GM18861 (cell line): ENCODE results near the gene CMBL.
"Not testable (repeated sequence)": the region's sequence is repeated elsewhere in the genome, so short reads cannot be mapped to it uniquely, and the experiment has no call there.

Experiments
- ATAC-seq: cut with Tn5 transposase; IDR thresholded peaks from one replicate; pipeline ENCODE4 v1.9.1; 2021; ENCODE audit not compliant: unreplicated experiment

Gene CMBL

DNA sequence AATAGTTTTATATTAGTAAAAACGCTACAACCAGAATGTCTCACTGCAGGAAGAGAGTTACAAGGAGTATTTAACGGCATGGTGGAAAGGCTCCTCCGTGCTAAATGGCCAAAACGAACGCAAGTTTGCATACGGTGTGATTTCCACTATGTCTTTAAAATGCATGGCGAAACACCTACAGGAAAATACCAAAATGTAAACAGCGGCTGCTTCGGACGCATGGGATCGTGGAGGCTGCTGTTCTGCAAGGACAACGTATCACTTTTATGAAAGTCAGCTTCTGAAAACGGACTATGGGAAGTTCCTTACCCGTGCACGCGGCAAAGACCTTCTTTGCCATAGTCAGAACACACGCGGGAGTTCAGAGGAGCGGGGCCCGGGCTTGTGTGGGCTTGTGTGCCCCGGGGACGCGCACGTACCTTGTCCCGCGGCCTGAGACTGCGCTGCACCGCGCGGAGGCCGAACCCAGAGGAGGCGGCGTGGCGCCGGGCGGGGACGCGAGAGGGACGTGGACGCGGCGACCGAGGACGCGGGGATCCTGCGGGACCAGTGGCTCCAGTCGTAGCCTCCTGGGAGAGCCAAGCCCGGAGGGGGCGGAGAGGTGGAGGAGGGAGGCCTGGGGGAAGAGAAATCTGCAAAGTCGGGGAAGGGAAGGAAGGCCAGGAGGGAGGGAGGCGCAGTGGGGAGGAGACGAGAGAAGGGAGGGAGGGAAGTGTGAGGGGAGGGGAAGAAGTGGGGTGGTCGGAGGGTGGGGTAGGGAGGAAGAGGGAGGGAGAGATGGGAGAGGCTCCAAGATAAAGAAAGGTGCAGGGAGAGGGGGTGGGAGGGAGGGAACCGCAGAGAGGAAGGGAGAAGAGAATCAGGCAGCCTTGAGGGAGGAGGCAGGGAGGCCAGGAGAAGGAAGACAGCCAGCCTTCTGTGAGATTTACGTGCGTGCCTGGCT is at the start of gene CMBL:
Gene CMBL, minus strand, starts transcription at position 697 of the 943 bp plus-strand sequence. CDS start 17,140 bp downstream, outside the sequence.
- ATAC-seq: peak; percentile 63

DNA sequence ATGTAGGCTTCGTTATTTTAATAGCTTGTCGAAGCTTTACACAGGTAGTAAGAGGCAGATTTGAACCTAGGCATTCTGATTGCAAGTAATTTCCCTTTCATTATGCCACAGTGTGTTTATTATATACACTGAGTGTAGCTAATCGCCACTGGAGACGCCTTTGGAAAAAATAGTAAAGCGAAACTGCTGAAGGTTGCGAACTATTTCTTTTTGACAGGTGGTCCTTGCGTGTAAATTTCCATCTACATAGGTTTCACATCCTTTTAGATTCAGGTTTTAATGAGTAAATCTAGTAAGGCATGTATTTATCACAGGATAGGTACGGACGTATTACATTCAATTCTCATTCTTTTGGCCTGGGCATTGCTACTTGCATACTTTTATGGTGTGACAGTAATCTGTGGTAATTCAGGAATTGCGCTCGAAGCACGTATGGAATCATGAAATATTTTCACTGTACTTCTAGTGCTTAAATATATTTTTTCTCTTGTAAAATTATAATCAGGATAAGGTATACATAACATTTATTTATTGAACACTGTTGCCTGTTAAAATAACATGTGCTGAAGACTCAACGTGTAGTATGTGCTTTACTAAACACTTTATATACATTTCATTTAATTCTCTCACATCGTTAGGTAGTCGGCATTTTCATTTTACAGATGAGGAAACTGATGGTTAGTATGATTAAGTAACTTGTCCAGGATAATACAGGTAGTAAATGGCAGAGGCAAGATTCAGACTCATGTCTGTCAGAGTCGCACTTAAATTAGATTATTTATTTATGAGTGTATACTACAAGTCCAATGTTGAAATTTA is 47.6 kb upstream of the CMBL start:
- ATAC-seq: peak; percentile 21

DNA sequence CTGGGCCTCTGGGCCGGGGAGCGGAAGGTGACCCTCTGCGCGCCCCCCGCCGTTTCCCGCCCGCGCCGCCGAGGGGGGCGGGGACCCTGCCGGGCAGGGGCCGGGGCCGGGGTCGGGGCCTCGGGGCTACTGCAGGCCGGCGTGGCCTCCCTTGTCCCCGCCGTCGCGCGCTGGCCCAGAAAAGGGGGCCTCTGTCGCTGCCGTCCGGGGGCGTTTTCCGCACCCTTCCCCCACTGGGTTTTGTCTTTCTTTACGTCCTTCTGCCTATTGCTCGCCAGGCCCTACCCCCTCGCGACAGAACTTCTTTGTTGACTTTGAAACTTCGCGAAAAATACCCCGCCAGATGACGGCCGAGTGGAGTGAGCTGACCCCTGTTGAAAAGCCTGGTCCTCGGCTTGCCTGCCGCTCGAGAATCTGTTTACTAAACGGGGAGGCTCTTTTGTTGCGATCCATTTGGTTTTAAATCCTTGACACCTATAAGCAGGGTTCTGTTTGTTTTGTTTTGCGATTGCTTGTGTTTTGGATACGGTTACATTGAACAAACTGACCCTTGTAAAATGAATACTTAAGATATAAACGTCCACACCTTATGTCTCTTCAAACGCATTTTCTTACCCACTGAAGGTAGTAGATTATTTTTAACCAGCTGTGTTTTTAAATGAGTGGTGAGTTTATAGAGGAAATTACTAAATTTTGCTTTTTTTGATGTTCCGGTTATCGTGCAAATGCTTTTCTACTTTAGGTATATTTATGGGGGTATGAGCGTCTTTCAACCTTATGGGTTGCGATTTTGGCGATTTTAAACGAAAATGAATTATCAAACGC is 46.6 kb upstream of the CMBL start:
- peak; percentile 18 for ATAC-seq

DNA sequence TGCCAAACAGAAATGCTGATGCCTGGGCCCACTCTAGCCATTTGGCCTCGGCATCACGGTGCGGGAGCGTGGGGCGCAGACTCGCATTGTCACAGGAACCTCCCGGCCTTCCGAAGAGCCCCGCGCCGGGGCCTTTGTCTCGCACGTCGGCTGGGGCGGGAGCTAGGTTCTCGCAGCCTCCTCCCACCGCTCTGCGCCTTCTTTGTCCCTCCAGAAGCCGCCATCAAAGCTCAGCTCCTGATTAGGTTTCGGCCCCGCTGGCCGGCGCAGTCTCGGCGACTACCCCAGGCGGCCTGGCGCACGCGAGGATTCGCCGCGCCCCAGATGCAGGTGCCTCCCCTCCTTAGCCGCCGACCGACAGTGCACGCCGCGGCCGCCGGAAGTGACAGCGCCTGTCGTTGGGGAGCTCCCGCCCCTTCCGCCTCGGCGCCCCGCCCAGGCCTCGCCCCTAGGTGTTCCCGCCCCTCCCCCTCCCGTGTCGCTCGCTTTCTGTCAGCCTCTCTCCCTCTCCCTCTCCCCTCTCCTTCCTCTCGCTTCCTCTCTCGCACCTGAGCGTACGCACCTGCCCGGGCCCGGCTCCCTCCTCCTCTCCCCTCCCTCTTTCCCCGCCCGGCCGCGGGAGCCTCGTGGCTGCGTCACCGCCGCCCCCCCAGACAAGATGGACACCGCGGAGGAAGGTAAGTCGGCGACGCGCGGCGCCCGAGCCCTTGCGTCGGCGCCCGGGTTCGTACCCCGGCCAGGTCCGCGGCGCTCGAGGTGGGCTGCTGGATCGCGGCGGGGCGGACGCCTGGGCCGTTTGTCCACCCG is 45.7 kb upstream of the CMBL start, which contains the start of gene MARCHF6:
Gene MARCHF6, plus strand, starts transcription at position 455 of the 807 bp plus-strand sequence. Its CDS starts 204 bp downstream, at position 659.
- peak; percentile 80 for ATAC-seq

DNA sequence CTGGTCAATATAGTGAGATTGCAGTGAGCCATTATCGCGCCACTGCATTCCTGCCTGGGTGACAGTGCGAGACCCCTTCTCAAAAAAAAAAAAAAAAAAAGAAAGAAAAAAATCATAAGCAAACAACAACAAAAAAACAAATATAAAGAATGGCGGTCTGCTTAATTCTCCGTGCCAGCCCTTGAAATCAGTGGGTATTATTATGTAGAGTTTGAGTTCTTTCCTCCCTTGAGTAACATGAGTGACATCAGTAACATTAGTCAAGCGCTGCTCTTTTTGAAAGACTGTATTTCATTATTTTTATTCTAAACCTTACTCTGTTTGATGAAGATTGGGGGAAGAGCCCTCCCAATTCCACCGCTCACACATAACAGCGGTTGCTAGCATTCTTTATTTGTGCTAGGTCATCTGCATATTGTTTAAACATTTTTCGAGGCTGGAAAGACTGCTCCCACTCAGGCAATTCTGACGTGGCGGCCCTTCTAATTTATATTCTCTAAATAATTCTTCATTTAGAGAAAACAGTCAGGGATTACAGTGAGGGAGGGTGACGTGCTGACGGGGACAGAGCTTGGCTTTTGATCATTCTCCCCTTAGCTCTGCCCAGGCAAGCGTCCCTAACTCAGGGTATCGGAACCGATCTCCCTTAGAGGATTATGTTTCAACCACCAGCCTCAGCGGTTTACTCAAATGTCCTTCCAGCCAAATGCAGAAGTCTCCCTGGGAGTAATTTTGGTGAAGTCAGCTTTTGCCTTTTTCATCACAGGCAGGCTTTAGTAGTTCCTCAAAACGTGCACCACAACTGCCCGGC is 44.9 kb upstream of the CMBL start:
- no peak for ATAC-seq

DNA sequence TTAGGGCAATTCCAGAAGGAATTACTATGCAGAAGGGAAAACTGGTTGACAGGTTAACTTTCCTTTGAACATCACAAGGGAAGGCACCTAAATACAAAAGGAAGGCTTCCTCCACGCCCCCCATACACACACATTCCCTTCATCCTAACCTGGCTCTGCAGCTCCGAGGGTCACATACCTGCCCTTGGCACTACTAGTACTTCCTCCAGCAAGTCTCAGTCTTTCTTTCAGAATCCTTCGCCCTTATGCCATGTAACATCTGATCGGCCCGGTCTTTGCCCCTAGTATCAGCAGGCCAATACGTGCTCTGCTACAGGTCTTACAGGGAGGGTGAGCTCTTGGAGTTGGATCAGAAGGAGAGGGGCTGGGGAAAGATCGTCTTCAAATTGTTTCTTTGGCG is 44.2 kb upstream of the CMBL start:
- ATAC-seq: no peak

DNA sequence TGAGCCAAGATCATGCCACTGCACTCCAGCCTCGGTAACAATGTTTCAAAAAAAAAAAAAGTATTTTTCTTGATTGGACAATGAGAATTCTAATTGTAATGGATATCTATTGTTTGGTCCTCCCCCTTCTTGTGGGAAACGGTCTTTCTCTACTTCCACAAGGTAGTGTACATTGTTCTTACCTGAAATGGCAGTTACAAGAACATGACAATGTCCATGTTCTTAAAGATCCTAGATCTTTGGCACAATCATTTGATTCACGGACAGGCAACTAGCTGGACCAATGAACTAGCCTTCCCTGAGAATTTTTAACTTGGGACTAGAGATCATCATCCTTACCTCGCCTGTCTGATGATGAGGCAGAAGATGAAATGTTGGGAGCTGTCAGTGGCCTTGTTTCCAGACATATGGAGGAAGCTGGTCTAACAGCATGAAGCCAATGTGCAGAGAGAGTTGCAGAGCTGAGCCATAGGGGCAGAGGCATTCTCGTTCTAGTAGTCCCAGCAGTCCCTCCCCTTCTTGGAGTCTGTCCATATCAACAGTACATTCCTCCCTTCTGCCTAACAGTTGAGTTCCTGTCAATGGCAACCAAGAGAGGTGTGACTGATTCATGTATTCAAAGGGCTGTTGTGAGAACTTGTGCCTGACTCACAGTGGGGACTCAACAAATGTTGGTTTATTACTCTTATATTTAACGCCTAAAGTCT is 43.6 kb upstream of the CMBL start:
- no peak for ATAC-seq

DNA sequence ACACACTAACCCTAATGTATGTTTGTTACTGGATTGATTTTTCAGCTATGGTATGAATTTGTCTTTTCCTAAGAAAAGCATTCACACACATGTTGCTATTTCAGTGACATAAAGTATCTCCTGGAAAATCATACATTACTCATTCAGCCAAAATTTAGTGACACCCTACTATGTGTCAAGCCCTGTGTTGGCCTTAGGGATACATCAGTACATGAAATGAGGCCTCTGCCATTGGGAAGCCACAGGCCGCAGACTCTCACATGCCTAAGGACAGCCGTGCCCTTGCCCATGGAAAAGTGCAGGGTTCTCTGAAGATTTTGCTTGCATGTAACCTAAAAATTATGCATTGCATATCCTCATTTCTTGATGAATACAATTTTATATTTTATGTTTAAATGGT is 40.6 kb upstream of the CMBL start:
- no peak for ATAC-seq

DNA sequence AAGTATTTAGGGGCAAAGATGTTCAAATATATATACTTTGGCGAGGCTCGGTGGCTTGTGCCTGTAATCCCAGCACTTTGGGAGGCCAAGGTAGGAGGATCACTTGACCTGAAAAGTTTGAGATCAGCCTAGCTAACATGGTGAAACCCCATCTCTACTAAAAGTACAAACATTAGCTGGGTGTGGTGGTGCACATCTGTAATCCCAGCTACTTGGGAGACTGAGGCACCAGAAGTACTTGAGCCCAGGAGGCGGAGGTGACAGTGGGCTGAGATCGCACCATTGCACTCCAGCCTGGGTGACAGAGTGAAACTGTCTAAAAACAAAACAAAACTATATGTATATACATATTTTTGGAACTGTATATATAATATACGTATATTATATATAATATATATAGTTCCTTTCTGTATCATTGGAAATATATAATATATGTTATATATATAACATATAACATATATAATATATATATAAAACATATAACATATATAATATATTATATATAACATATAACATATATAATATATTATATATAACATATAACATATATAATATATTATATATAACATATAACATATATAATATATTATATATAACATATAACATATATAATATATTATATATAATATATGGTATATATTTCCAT is 36.9 kb upstream of the CMBL start:
- not testable (repeated sequence) for ATAC-seq

DNA sequence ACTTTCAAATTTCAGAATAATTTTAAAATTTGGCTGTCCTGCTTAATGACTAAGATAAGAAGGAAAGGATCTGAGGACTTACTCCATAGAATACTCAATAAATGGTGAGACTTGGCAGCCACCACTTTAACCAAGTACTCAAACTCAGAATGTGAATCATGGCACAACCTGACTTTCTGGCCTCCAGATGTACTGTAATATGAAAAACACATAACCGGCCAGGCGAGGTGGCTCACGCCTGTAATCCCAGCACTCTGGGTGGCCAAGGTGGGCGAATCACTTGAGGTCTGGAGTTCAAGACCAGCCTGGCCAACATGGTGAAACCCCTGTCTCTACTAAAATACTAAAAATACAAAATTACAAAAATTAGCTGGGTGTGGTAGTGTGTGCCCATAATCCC is 35.8 kb upstream of the CMBL start:
- ATAC-seq: no peak

DNA sequence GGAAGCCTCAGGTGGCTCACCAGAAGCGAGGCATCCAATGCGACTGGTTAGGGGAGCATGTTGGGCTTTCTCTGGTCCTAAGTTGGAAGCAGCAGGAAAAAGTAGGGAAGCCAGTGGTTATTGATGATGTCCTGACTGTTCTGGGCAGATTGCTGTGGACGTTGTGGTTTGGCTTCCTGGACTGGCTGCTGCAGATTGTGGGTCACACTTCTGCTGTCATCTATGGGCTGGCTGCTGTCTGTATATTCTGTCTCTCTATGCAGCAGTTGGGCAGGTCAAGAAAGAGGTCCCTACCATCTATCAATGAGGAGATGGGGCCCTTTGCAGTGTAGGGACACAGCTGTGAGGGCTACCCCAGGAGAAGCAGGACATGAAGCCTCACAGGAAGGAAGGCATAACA is 32.3 kb upstream of the CMBL start:
- ATAC-seq: no peak

DNA sequence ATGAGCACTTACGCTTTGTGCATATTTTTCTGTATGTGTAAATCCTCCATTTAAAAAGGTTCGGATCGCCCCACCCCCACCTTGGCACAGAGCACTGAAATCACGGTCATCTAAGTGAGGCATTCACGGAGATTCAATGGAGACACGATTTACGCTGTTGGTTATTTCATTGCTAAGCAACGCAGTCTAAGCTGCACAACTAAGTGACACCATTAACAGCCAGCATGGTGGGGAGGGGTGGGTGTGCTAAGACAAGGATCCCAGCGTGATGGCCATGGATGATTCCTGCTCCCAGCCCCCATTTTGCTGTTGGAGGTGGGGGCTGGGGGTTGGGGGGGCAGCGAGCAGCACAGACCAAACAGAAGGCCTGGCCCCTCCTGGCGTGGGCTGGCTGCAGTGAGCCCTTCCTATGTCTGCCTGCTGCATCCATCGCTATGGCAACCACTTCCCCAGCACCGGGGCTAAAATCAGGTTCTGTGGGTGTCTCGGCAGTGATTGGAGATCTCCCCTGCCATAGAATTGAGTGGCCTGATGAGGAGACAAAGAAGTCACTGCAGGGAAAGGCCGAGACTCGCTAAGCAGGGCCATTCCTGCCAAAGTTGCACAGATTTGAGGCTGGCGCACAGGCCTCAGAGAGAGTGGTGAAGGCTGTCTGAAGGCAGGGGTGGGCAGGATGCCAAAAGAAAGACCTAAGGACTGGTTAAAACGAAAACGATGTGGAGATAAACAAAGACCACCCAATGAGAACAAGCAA is 31.5 kb upstream of the CMBL start:
- no peak for ATAC-seq

DNA sequence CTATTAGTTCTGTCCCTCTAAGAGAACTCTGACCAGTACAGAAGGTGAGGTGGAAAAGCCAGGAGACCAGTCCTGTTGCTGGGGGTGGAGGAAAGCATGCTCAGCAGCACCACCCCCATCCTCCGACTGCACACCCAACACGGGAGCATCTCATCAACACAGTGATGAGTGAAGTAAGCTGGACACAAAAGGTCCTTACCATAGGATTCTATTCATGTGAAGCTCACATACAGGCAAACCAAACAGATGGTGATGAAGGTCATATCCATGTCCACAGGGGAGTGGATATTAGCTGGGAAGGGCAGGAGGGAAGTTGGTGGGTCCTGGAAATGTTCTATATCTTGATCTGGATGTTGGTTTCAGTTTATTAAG is 31.0 kb upstream of the CMBL start:
- ATAC-seq: no peak

DNA sequence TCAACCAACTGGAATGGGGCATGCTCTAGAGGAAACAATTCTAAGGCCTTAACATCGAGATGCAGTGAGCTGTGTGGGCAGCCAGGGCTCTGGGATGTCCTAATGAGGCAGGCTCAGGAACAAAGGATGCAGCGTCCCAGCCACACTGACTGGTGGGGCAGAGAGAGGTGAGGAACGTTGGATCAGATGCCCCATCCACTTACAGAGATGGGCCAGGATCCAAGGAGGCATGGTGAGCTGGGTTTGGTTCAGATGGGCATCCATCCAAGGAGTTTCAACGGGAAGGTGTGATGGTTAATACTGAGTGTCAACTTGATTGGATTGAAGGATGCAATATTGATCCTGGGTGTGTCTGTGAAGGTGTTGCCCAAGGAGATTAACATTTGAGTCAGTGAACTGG is 30.3 kb upstream of the CMBL start:
- no peak for ATAC-seq

DNA sequence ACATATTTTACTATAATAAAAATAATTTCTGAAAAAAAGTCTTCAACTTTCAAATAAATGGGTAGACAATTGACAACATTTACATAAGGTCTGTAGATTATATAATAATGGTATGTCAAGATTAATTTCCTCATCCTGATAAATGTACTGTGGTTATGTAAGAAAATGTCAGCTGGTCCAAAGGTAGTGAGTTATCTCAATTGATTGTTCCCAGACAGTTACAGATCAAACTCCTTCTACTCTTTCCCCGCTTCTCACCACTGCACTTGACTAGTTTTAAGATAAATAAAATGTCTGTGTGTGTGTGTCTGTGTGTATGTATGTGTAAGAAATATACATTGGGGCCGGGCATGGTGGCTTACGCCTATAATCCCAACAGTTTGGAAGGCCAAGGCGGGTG is 29.4 kb upstream of the CMBL start:
- ATAC-seq: no peak

DNA sequence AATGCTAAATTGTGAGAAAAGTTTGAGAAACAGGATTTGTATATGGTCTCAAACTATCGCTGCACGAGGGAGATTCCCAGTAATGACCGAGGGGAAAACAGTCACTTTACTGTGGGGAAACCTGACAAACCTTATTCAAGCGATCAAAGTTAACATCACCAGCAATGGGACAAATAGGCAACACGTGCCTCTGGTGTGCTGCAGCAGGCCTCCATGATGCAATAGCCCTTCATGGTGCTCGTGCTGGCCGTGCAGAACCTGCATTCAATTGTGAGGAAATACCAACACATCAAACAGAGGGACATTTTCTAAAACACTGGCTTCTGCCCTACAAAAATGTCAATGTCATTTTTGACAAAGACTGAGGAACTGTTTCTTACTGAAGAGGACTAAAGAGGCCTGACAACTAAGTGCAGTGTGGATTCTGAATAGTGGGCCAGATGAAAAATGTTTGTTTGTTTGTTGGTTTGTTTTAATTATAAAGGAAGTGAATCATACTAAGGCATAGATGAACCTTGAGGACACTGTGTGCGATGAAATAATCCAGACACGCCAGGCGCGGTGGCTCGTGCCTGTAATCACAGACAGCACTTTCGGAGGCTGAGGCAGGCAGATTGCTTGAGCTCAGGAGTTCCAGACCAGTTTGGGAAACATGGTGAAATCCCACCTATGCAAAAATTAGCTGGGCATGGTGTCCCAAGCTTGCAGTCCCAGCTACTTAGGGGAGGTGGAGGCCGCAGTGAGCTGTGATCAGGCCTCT is 28.2 kb upstream of the CMBL start:
- ATAC-seq: no peak

DNA sequence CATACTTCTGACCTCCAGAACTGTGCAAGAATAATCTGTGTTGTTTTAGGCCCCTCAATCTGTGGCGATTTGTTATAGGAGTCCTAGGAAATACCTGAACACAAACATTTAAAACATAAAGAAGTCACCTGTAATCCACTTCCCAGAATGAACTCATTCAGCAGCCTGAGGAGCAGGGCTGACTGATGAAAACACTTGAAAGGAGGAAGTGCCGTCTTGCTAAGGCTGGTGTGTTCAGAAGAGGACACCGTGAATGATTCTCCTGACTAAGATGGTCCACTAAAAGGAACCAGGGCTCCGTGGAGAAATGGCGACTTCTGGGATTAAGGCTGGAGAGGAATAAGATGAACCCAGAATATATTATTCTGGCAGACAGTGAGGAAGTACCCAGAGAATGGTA is 27.1 kb upstream of the CMBL start:
- ATAC-seq: no peak
